GM12878 (cell line): ENCODE data around the gene NOXA1. TPM values are rescaled to one million over a fixed set of nuclear protein-coding genes. Genes with fewer than 3 reads are reported as not detected.
A peak's percentile ranks its signal among the peaks of the same experiment; 100 is the strongest.

Experiments used
- ATAC-seq: fragments of 200-7000 bp; cut with Tn5 transposase; 3 replicates; pipeline ENCODE4 v1.9.1; 2020; ENCODE audit warnings: mild to moderate bottlenecking, moderate library complexity
- BruUV-seq: library from RNA; stranded (reverse); fragments of 400-500 nt; replicated peaks from 2 replicates; lab custom pipeline; 2021; lab: Mats Ljungman, UMichigan
- CTCF ChIA-PET: fragments of 300-600 bp; sonication (Branson Sonifier 250); formaldehyde crosslinking; extraction: SDS; loops from one replicate; lab custom pipeline; 2021; ENCODE audit warnings: inconsistent platforms; lab: Yijun Ruan, JAX
- POLR2A ChIA-PET: fragments of 350-600 bp; formaldehyde crosslinking; extraction: SDS; loops from one replicate; lab custom pipeline; 2021; ENCODE audit warnings: inconsistent platforms; lab: Charles Lee
- RAD21 ChIA-PET: fragments of 300-600 bp; sonication (Branson Sonifier 250); formaldehyde crosslinking; loops from one replicate; lab custom pipeline; 2023; ENCODE audit warnings: antibody characterized with exemption; ENCODE audit not compliant: unreplicated experiment; lab: Charles Lee
- SMC1A ChIA-PET: fragments of 300-600 bp; sonication (Branson Sonifier 250); formaldehyde crosslinking; loops from one replicate; lab custom pipeline; 2023; ENCODE audit not compliant: unreplicated experiment, uncharacterized antibody; lab: Charles Lee
- DNase-seq: peaks from one replicate; pipeline ENCODE4 v3.0.0-alpha.2; 2011; ENCODE audit warnings: low read depth, low spot score
- FAIRE-seq: peaks from 3 replicates; lab custom pipeline; 2011; peaks lifted over from hg19 to GRCh38; lab: Jason Lieb, UNC
- H2AFZ ChIP-seq: 2 replicates; pipeline ENCODE4 v1.6.0; 2011; ENCODE audit warnings: low read depth, low read length, control low read depth; ENCODE audit not compliant: control insufficient read depth
- H3K27ac ChIP-seq: 2 replicates; pipeline ENCODE4 v1.5.1; 2011; ENCODE audit warnings: control low read depth; ENCODE audit not compliant: control insufficient read depth, insufficient read depth
- H3K27me3 ChIP-seq, 2 experiments: replicated peaks in 1 of 2; 2 replicates each; pipeline versions ENCODE4 v1.6.0 to v1.6.1; 2011; ENCODE audit warnings: low read length in 1 of 2; ENCODE audit not compliant: control insufficient read depth in 2 of 2, insufficient read depth in 2 of 2
- H3K36me3 ChIP-seq, 2 experiments: 2 replicates each; pipeline ENCODE4 v1.5.1; 2011; ENCODE audit warnings: low read length in 1 of 2; ENCODE audit not compliant: control insufficient read depth in 2 of 2, insufficient read depth in 2 of 2
- H3K4me1 ChIP-seq: 2 replicates; pipeline ENCODE4 v1.6.1; 2011; ENCODE audit warnings: mild to moderate bottlenecking, low read length, moderate library complexity, mixed read lengths; ENCODE audit not compliant: control insufficient read depth, insufficient read depth
- H3K4me2 ChIP-seq: 2 replicates; pipeline ENCODE4 v1.6.0; 2011; ENCODE audit warnings: control low read depth; ENCODE audit not compliant: control insufficient read depth, insufficient read depth
- H3K4me3 ChIP-seq: fragments of 200-600 bp; sonication (generic); 2 replicates; pipeline ENCODE4 v1.5.1; 2016
- H3K79me2 ChIP-seq: 2 replicates; pipeline ENCODE4 v1.6.0; 2011; ENCODE audit warnings: low read length; ENCODE audit not compliant: control insufficient read depth, insufficient read depth
- H3K9ac ChIP-seq: 2 replicates; pipeline ENCODE4 v1.8.0; 2011; ENCODE audit warnings: low read length, control low read depth, mixed read lengths; ENCODE audit not compliant: control insufficient read depth, insufficient read depth
- H3K9me3 ChIP-seq: replicated peaks from 3 replicates; pipeline ENCODE4 v1.5.1; 2011; ENCODE audit warnings: mild to moderate bottlenecking, low read length; ENCODE audit not compliant: control insufficient read depth, insufficient read depth
- H4K20me1 ChIP-seq: 2 replicates; pipeline ENCODE4 v1.6.0; 2011; ENCODE audit not compliant: control insufficient read depth, insufficient read depth
- BCL11A ChIP-seq: IDR thresholded peaks from 2 replicates; pipeline ENCODE4 v1.6.1; 2011; ENCODE audit warnings: low read depth, low read length
- CHD1 ChIP-seq: IDR thresholded peaks from 2 replicates; pipeline ENCODE4 v1.6.1; 2012; ENCODE audit warnings: low read depth, low read length, improper control_type of control experiment
- DPF2 ChIP-seq: fragments of 450-650 bp; IDR thresholded peaks from 2 replicates; pipeline ENCODE4 v1.6.1; 2017; ENCODE audit warnings: mild to moderate bottlenecking
- ESRRA ChIP-seq: IDR thresholded peaks from 2 replicates; pipeline ENCODE4 v1.6.1; 2012; ENCODE audit warnings: mild to moderate bottlenecking, low read length, improper control_type of control experiment
- JUNB ChIP-seq: IDR thresholded peaks from 2 replicates; pipeline ENCODE4 v1.6.1; 2016; ENCODE audit warnings: antibody characterized with exemption, mild to moderate bottlenecking
- JUND ChIP-seq: IDR thresholded peaks from 2 replicates; pipeline ENCODE4 v1.6.1; 2012; ENCODE audit warnings: low read depth, mild to moderate bottlenecking, low read length, improper control_type of control experiment, moderate library complexity
- LARP7 ChIP-seq: fragments of 450-650 bp; IDR thresholded peaks from 2 replicates; pipeline ENCODE4 v1.6.1; 2017; ENCODE audit warnings: mild to moderate bottlenecking
- MYC ChIP-seq: IDR thresholded peaks from 2 replicates; pipeline ENCODE4 v1.6.1; 2011; ENCODE audit warnings: mild to moderate bottlenecking, low read length, moderate library complexity, inconsistent platforms; ENCODE audit not compliant: insufficient read depth, insufficient replicate concordance, insufficient read length, severe bottlenecking
- PAX8 ChIP-seq: fragments of 450-650 bp; IDR thresholded peaks from 2 replicates; pipeline ENCODE4 v1.6.1; 2017; ENCODE audit warnings: mild to moderate bottlenecking, moderate library complexity
- PML ChIP-seq: IDR thresholded peaks from 2 replicates; pipeline ENCODE4 v1.6.1; 2012; ENCODE audit warnings: low read length, inconsistent platforms
- RELA ChIP-seq: fragments of 450-650 bp; IDR thresholded peaks from 2 replicates; pipeline ENCODE4 v1.8.0; 2014; ENCODE audit warnings: borderline replicate concordance; ENCODE audit not compliant: partially characterized antibody
- YY1 ChIP-seq: IDR thresholded peaks from 2 replicates; pipeline ENCODE4 v1.6.1; 2011; ENCODE audit warnings: low read depth, mild to moderate bottlenecking, low read length
- ZNF24 ChIP-seq: fragments of 450-650 bp; IDR thresholded peaks from 2 replicates; pipeline ENCODE4 v1.6.1; 2017; ENCODE audit warnings: antibody characterized with exemption, mild to moderate bottlenecking
- WGBS: methylation state at CpG from one replicate; pipeline ENCODE4 v1.1.6; 2016; ENCODE audit warnings: low lambda C conversion rate; ENCODE audit not compliant: insufficient replicate concordance, insufficient coverage; ENCODE audit errors: missing lambda C conversion rate; 5-methylcytosine and 5-hydroxymethylcytosine counted together
- in situ Hi-C: fragments of 300-500 bp; cut with MboI; formaldehyde crosslinking; loops from 9 replicates; pipeline ENCODE4 v1.14.3; 2018; ENCODE audit warnings: mixed read lengths
- intact Hi-C: fragments of 100-400 bp; cut with micrococcal nuclease; formaldehyde crosslinking; loops from one replicate; pipeline ENCODE4 v1.14.2; 2022; ENCODE audit not compliant: unreplicated experiment
- polyA plus RNA-seq, 11 experiments: library from polyadenylated mRNA; depleted of rRNA in 4 of 11; unstranded in 6 of 11; stranded (reverse) in 5 of 11; fragments of >200 nt; fragmentation: Nextera tagmentation in 4 of 11; fragmentation: Illumina TruSeq in 1 of 11; extraction: Ambion mirVana in 4 of 11; extraction: Trizol in 1 of 11; gene quantifications; 1 replicate in 1 of 11; 2 replicates in 10 of 11; pipeline versions ENCODE4 v1.2.1 to v1.2.3, GENCODE V29; 2011 to 2016; ENCODE audit warnings: inconsistent platforms in 2 of 11, missing spikeins in 2 of 11, low read depth in 1 of 11
- total RNA-seq, 4 experiments: library from RNA; depleted of rRNA in 3 of 4; stranded (reverse); fragments of >200 nt in 3 of 4; fragmentation: Illumina TruSeq in 1 of 4; extraction: Trizol in 1 of 4; gene quantifications; 2 replicates each; pipeline versions ENCODE4 v1.2.1 to v1.2.3, GENCODE V29; 2013 to 2021
- TF ChIP-seq, protein P1 (sequence below): fragments of 450-650 bp; IDR thresholded peaks from 2 replicates; pipeline ENCODE4 v1.6.1; 2017; ENCODE audit warnings: borderline replicate concordance
- TF ChIP-seq, protein P2 (sequence below): IDR thresholded peaks from 2 replicates; pipeline ENCODE4 v1.6.1; 2012; ENCODE audit warnings: low read depth, low read length, improper control_type of control experiment
- TF ChIP-seq, protein P3 (sequence below): IDR thresholded peaks from 2 replicates; pipeline ENCODE4 v1.6.1; 2012; ENCODE audit warnings: low read length, inconsistent platforms

NOXA1 gene
- total and polyA plus RNA-seq, 10 of the 15 experiments (the other 5 are each of a cell fraction or from before 2014, with no cell fraction given): 0.08 to 0.20 TPM; not detected in 8

DNA sequence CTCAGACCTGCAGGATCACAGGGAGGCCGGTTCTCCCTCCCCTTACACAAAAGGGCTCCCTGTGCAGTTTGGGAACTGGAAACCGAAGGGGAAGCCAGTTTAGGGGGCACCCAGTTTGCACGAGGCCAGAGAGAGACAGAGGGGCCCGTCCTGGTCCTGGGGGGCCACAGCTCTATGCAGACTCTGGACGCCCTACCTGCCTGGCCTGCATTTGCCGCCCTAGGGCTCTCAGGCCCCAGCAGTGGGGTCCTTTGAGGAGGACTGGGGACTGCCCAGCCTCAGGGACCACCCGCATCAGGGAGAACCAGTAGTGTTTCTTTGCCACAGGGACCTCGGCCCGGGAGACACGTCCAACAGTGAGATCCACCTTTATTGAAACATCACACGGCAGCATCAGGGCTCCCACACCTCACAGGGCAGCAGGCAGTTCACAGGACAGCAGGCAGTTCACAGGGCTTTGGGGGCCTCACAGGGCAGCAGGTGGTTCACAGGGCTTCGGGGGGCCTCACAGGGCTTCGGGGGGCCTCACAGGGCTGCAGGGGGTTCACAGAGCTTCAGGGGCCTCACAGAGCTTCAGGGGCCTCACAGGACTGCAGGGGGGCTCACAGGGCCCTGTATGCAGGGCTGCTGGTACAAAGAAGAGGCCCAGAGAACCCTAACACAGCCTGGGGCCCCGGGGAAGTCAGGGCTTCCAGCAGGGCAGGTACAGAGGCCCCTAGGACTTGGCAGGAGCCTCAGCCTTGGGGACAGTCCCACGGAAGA is 36.6 kb downstream of the NOXA1 start (continued):
- TF ChIP-seq, protein P1, sequence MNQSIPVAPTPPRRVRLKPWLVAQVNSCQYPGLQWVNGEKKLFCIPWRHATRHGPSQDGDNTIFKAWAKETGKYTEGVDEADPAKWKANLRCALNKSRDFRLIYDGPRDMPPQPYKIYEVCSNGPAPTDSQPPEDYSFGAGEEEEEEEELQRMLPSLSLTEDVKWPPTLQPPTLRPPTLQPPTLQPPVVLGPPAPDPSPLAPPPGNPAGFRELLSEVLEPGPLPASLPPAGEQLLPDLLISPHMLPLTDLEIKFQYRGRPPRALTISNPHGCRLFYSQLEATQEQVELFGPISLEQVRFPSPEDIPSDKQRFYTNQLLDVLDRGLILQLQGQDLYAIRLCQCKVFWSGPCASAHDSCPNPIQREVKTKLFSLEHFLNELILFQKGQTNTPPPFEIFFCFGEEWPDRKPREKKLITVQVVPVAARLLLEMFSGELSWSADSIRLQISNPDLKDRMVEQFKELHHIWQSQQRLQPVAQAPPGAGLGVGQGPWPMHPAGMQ: peak; percentile 72
- no peak for TF ChIP-seq ESRRA
- no peak for TF ChIP-seq MYC
- TF ChIP-seq, all 136 proteins: peak for 4

DNA sequence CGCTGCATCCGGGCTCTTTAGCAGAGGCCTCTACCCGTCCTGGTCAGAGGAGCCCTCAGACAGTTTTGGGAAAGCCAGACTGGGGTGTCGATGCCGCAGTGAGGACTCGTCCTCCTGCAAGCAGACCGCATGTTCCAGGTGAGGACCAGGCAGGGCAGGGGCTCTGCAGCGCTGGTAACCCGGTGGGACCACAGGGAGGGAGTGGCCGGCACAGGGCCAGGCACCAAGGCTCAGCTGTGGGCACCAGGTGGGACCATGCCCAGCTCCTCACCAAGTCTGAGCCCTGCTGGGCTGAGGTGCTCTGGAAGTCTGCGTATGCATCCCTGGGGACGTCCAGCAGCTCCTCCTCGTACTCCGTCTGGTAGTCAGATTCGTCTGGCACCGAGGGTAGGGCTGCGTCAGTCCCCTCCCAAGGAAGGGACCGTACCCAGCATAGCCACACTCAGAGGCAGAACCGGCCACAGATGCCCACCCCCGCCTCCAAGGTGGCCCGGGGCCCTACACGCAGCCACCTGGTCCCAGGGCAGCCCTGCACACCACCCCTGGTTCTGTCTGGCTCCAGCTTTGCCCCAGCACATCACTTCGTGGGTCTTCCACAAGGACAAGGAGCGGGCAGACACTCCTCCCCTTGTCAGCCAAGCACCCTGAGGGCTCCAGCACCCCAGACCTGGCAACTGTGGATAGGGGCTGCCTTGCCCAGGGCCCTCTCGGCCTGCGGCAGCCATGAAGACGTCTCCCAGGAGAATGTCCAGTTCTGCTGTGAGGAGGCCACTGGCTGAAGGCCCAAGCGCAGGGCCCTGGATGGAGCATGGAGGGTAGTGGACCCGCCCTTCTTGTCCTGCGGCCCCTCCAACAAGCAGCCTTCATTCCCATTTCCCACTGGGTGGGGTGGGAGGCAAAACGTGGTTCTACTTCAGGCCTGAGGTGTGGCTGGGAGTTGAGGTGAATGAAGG is 37.4 kb downstream of the NOXA1 start:
- CTCF ChIA-PET: no interaction called here
- intact Hi-C loops (loop anchor here (10.0 kb wide), 1 partner anchor 64 kb away; no protein-coding TSS in a partner anchor), in situ Hi-C loops (no loop called here)
- ATAC-seq (no peak), FAIRE-seq (no peak), DNase-seq (no peak)
- H3K27ac ChIP-seq: no peak overlapping the region
- H3K27me3 ChIP-seq: no peaks in the 10 kb centered on the region
- no peaks in the 10 kb centered on the region for H3K36me3 ChIP-seq
- H4K20me1 ChIP-seq: no peaks in the 10 kb centered on the region
- POLR2A ChIA-PET: no interaction called here
- RAD21 ChIA-PET: no interaction called here
- WGBS: 87% methylated on average over 30 of the region's 31 CpGs
- peaks cover 9% of the 10 kb centered on the region for H3K79me2 ChIP-seq
- H3K9ac ChIP-seq: no peak overlapping the region
- H3K4me1 ChIP-seq: peaks cover 26% of the 10 kb centered on the region
- SMC1A ChIA-PET: no interaction called here
- H3K4me3 ChIP-seq: no peak overlapping the region
- H3K4me2 ChIP-seq: no peak overlapping the region
- BruUV-seq: no TSS peak
- no peak overlapping the region for H2AFZ ChIP-seq
- H3K9me3 ChIP-seq: no peaks in the 10 kb centered on the region
- TF ChIP-seq RELA: no peak
- no peak for TF ChIP-seq CHD1
- TF ChIP-seq LARP7: no peak
- no peak for TF ChIP-seq YY1
- no peak for TF ChIP-seq JUND
- no peak for TF ChIP-seq JUNB
- TF ChIP-seq PAX8: no peak
- TF ChIP-seq DPF2: no peak
- TF ChIP-seq PML: no peak
- no peak for TF ChIP-seq BCL11A
- TF ChIP-seq, protein P2, sequence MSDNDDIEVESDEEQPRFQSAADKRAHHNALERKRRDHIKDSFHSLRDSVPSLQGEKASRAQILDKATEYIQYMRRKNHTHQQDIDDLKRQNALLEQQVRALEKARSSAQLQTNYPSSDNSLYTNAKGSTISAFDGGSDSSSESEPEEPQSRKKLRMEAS: no peak
- TF ChIP-seq, protein P3, sequence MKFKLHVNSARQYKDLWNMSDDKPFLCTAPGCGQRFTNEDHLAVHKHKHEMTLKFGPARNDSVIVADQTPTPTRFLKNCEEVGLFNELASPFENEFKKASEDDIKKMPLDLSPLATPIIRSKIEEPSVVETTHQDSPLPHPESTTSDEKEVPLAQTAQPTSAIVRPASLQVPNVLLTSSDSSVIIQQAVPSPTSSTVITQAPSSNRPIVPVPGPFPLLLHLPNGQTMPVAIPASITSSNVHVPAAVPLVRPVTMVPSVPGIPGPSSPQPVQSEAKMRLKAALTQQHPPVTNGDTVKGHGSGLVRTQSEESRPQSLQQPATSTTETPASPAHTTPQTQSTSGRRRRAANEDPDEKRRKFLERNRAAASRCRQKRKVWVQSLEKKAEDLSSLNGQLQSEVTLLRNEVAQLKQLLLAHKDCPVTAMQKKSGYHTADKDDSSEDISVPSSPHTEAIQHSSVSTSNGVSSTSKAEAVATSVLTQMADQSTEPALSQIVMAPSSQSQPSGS: no peak
- no peak for TF ChIP-seq ZNF24
